Lower lobe of right lung (tissue), 2 donors: ENCODE data around the gene SAMD4B. TPM values are rescaled to one million over a fixed set of nuclear protein-coding genes. Genes with fewer than 3 reads are reported as not detected.

ENCODE experiments used
- ATAC-seq, 2 donors: fragments of 200-7000 bp; cut with Tn5 transposase; one replicate each; pipeline ENCODE4 v1.9.1; 2020 to 2022; ENCODE audit warnings: mild to moderate bottlenecking in 2 of 2, moderate library complexity in 2 of 2
- DNase-seq: peaks from one replicate; pipeline ENCODE4 v3.0.0-alpha.2; 2020
- H3K27ac ChIP-seq: fragments of 200-600 bp; one replicate; pipeline ENCODE4 v1.8.0; 2022
- H3K27me3 ChIP-seq: fragments of 200-600 bp; one replicate; pipeline ENCODE4 v1.8.0; 2022; ENCODE audit warnings: low read depth
- H3K36me3 ChIP-seq: fragments of 200-600 bp; one replicate; pipeline ENCODE4 v1.8.0; 2022; ENCODE audit warnings: mild to moderate bottlenecking
- H3K4me1 ChIP-seq: fragments of 200-600 bp; one replicate; pipeline ENCODE4 v1.8.0; 2022
- H3K4me3 ChIP-seq: fragments of 200-600 bp; one replicate; pipeline ENCODE4 v1.8.0; 2022; ENCODE audit warnings: mild to moderate bottlenecking
- H3K9me3 ChIP-seq: fragments of 200-600 bp; one replicate; pipeline ENCODE4 v1.8.0; 2022
- intact Hi-C: fragments of 100-400 bp; cut with DNase I; formaldehyde crosslinking; loops from one replicate; pipeline ENCODE4 v1.11.0; 2022
- total RNA-seq: library from RNA; stranded (reverse); fragmentation: NEBNext Ultra II Directional; extraction: Animal tissue kit (Norgen Biotek cat#: 25700); gene quantifications from one replicate; pipeline ENCODE4 v1.2.1, GENCODE V29; 2021
- TF ChIP-seq, protein P1 (sequence below): fragments of 200-600 bp; IDR thresholded peaks from one replicate; pipeline ENCODE4 v1.8.0; 2022; ENCODE audit warnings: antibody characterized with exemption, mild to moderate bottlenecking
- donor health status: DM: no; HTN: yes; CAD: no; lungs with severe emphysema.

SAMD4B gene
- total RNA-seq, 1 donor from 2014 or later = 74.4 TPM

DNA sequence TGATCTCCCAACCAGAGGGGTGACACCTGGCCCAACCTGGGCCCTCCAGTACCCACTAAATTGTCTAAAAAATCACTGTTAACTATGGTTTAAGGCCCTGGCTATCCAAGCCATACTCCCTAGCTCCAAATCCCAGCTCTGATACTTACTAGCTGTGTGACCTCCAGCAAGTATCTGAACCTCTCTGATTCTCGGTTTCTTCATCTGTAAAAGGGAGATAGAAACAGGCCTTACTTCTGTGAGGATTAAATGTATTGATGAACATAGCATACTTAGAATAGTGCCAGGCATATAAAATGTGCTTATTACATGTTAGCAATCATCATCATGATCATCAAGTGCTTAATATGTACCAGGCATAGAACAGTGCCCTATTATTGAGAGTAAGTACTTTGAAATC, 26.3 kb upstream of the SAMD4B start:
- Histone ChIP-seq H3K36me3 (no peaks in the 10 kb centered on the region), H3K4me1 (no peaks in the 10 kb centered on the region), H3K27me3 (no peaks in the 10 kb centered on the region), H3K9me3 (no peaks in the 10 kb centered on the region), H3K4me3 (no peak overlapping the region), H3K27ac (no peak overlapping the region)
- ATAC-seq (no peak), DNase-seq (no peak)
- intact Hi-C loops = no loop called here
- TF ChIP-seq, protein P1, sequence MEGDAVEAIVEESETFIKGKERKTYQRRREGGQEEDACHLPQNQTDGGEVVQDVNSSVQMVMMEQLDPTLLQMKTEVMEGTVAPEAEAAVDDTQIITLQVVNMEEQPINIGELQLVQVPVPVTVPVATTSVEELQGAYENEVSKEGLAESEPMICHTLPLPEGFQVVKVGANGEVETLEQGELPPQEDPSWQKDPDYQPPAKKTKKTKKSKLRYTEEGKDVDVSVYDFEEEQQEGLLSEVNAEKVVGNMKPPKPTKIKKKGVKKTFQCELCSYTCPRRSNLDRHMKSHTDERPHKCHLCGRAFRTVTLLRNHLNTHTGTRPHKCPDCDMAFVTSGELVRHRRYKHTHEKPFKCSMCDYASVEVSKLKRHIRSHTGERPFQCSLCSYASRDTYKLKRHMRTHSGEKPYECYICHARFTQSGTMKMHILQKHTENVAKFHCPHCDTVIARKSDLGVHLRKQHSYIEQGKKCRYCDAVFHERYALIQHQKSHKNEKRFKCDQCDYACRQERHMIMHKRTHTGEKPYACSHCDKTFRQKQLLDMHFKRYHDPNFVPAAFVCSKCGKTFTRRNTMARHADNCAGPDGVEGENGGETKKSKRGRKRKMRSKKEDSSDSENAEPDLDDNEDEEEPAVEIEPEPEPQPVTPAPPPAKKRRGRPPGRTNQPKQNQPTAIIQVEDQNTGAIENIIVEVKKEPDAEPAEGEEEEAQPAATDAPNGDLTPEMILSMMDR = no peak

DNA sequence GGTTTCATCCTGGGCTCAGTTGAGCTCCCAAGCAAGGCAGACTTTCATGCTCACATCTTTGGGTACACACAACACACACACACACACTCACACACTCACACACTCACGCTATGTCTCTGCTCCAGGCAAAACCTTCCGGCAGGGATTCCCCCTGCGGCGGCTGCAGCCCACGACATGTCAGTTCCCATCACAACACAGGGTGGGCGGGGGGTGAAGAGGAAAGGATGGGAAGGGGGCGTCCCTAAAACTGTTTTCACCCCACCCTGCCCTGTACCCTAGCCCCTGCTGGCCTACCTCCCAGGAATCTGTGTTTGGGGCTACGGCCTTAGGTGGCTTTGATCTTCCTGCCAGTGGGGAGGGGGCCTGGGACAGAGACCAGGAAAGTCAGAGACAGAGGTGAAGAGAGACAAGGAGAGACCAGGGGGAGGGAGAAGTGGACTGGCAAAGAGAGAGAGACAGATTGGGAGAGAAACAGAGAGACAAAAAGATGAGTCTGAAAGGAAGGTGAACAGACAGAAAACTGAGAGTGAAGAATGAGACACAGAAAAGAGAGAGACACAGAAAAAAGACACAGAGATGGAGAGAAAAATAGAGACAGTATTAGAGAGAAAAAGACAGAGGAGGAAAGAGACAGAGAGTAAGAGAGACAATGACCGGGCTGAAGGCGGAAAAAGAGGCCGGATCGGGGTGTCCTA, 25.4 kb upstream of the SAMD4B start:
- no peak overlapping the region for H3K4me3 ChIP-seq
- intact Hi-C loops = no loop called here
- ATAC-seq = no peak

DNA sequence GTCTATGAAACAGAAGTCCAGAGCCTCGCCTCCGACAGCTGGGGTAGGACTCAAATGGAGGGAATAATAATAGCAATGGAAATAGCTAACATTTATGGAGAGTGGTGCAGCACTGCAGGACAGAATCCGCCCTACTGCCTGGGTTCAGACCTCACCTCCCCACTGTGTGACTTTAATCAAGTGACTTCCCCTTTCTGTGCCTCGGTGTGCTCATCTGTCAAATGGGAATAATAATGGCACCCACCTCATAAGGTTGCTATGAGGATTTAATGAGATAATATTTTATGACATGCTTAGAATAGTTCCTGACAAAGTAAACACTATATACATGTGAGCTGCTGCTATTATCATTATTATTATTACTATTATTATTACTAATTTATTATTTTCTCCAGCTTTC, 24.7 kb upstream of the SAMD4B start:
- H3K4me3 ChIP-seq = no peak overlapping the region
- TF ChIP-seq, protein P1 = no peak

More for the DNA sequence above, 25.4 kb upstream of the SAMD4B start:
- Histone ChIP-seq H3K9me3 (no peaks in the 10 kb centered on the region), H3K27me3 (no peaks in the 10 kb centered on the region), H3K36me3 (no peaks in the 10 kb centered on the region), H3K4me1 (no peaks in the 10 kb centered on the region), H3K27ac (no peak overlapping the region)
- no peak for DNase-seq
- TF ChIP-seq, protein P1 = no peak

DNA sequence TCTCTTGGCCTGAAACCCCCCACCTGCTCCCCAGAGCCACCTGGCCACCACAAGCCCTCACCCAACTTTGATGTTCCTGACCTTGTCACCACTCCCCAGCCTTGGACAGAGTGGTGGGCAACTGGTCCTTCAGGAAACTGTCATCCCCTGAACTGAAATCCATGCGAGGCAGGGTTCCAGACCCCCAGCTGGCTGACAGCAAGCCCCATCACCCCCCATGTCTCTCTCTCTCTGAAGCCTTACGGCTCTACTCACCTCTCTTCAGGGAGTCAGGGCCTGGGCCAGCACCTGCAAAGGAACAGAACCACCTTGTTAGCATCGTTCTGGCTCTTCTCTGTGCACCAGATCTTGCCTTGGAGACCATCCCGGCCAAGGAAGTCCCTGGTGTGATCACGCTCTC, 24.1 kb upstream of the SAMD4B start:
- no peaks in the 10 kb centered on the region for H3K4me1 ChIP-seq
- ATAC-seq (no peak), DNase-seq (no peak)
- H3K9me3 ChIP-seq = no peaks in the 10 kb centered on the region
- TF ChIP-seq, protein P1 = no peak
- no peaks in the 10 kb centered on the region for H3K36me3 ChIP-seq
- H3K4me3 ChIP-seq = no peak overlapping the region
- intact Hi-C loops = no loop called here
- no peak overlapping the region for H3K27ac ChIP-seq
- H3K27me3 ChIP-seq = no peaks in the 10 kb centered on the region

More for the DNA sequence above, 24.7 kb upstream of the SAMD4B start:
- Histone ChIP-seq H3K27me3 (no peaks in the 10 kb centered on the region), H3K36me3 (no peaks in the 10 kb centered on the region), H3K4me1 (no peaks in the 10 kb centered on the region), H3K27ac (no peak overlapping the region), H3K9me3 (no peaks in the 10 kb centered on the region)
- intact Hi-C loops = no loop called here
- DNase-seq (no peak), ATAC-seq (no peak)

DNA sequence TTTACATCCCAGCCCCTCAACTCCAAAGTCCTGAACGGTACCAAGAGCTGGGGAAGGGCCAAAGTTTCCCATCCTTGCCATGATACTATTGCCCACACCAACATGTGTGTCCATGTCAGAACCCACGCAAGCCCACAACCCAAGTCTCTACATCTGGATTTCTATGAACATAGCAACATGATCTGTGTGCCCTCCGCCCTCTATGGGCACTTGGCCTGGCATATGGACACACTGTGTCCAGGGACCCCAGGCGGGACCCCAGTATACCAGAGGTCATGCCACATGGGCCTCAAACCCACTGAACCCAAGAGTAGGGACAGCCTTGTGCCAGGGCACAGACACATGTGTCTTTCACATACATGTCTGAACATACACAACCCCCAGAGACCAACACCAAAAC, 23.5 kb upstream of the SAMD4B start:
- Histone ChIP-seq H3K4me3 (no peak overlapping the region), H3K27ac (no peak overlapping the region), H3K27me3 (no peaks in the 10 kb centered on the region), H3K36me3 (no peaks in the 10 kb centered on the region), H3K9me3 (no peaks in the 10 kb centered on the region), H3K4me1 (no peaks in the 10 kb centered on the region)
- TF ChIP-seq, protein P1 = no peak
- ATAC-seq = no peak
- intact Hi-C loops = no loop called here
- DNase-seq = no peak
